HG03354 (cell line): ENCODE data around the gene PNPO.
"Not testable (repeated sequence)": the region's sequence is repeated elsewhere in the genome, so short reads cannot be mapped to it uniquely, and the experiment has no call there.

ENCODE experiments used
- ATAC-seq: cut with Tn5 transposase; IDR thresholded peaks from one replicate; pipeline ENCODE4 v1.9.1; 2021; ENCODE audit warnings: mild to moderate bottlenecking; ENCODE audit not compliant: unreplicated experiment, poor library complexity, severe bottlenecking

Gene PNPO

GRCh38 chr17:47916489-47917208, 24.7 kb upstream of the PNPO start:
- no peak for ATAC-seq

GRCh38 chr17:47917581-47917980, 23.8 kb upstream of the PNPO start:
- ATAC-seq: no peak

- ATAC-seq: no peak
These were observed 23.4 kb upstream of the PNPO start for GRCh38 chr17:47918006-47918405.

GRCh38 chr17:47918991-47919390, 22.4 kb upstream of the PNPO start:
- no peak for ATAC-seq

GRCh38 chr17:47919889-47920288, 21.5 kb upstream of the PNPO start:
- not testable (repeated sequence) for ATAC-seq

- ATAC-seq: no peak
These were observed 16.3 kb upstream of the PNPO start for GRCh38 chr17:47924785-47925677.

GRCh38 chr17:47925678-47925988, 15.7 kb upstream of the PNPO start:
- no peak for ATAC-seq

GRCh38 chr17:47927821-47928400, 13.5 kb upstream of the PNPO start:
- ATAC-seq: no peak

GRCh38 chr17:47928415-47928814, 13.0 kb upstream of the PNPO start:
- ATAC-seq: no peak

GRCh38 chr17:47929218-47930000, 12.0 kb upstream of the PNPO start:
- ATAC-seq: no peak

- no peak for ATAC-seq
These were observed 9.5 kb upstream of the PNPO start for GRCh38 chr17:47931848-47932247.

GRCh38 chr17:47934856-47935255, 6.5 kb upstream of the PNPO start:
- no peak for ATAC-seq

GRCh38 chr17:47935468-47935867, 5.9 kb upstream of the PNPO start:
- not testable (repeated sequence) for ATAC-seq

GRCh38 chr17:47935961-47936360, 5.4 kb upstream of the PNPO start:
- no peak for ATAC-seq

GRCh38 chr17:47937941-47938340, 3.4 kb upstream of the PNPO start:
- no peak for ATAC-seq

- ATAC-seq: no peak
These were observed 732 bp downstream of the PNPO start for GRCh38 chr17:47942096-47942510.

- no peak for ATAC-seq
These were observed 1.2 kb downstream of the PNPO start for GRCh38 chr17:47942568-47942967.

GRCh38 chr17:47945080-47945479, 3.7 kb downstream of the PNPO start:
- no peak for ATAC-seq

- ATAC-seq: no peak
These were observed 4.4 kb downstream of the PNPO start for GRCh38 chr17:47945529-47946508.
